Endothelial cell of umbilical vein (primary cell): ENCODE results near the gene DNAJC28. TPM values are rescaled to one million over a fixed set of nuclear protein-coding genes. Genes with fewer than 3 reads are reported as not detected.

Experiments used
- BruUV-seq: library from RNA; stranded (reverse); fragments of 400-500 nt; replicated peaks from 2 replicates; lab custom pipeline; 2021; lab: Mats Ljungman, UMichigan
- CTCF ChIA-PET: fragments of 300-600, 350-600 bp; sonication (Branson Sonifier 250); formaldehyde crosslinking; loops from one replicate; lab custom pipeline; 2021; ENCODE audit warnings: antibody characterized with exemption, inconsistent platforms; lab: Charles Lee
- POLR2A ChIA-PET: fragments of 300-600, 350-600 bp; sonication (Branson Sonifier 250); formaldehyde crosslinking; loops from one replicate; lab custom pipeline; 2021; ENCODE audit warnings: antibody characterized with exemption, inconsistent platforms; lab: Charles Lee
- DNase-seq: peaks from one replicate; pipeline ENCODE4 v3.0.0-alpha.2; 2011; ENCODE audit warnings: low read depth, low spot score
- FAIRE-seq: peaks from 2 replicates; lab custom pipeline; 2011; peaks lifted over from hg19 to GRCh38; lab: Jason Lieb, UNC
- H2AFZ ChIP-seq: 2 replicates; pipeline ENCODE4 v1.6.0; 2012; ENCODE audit warnings: low read depth, low read length, control low read depth, inconsistent platforms
- H3K27ac ChIP-seq: 2 replicates; pipeline ENCODE4 v1.5.1; 2011; ENCODE audit warnings: low read depth, mild to moderate bottlenecking, control low read depth, low read length, moderate library complexity; ENCODE audit not compliant: insufficient read depth
- H3K27me3 ChIP-seq, 2 experiments: 2 replicates each; pipeline versions ENCODE4 v1.6.0 to v1.6.1; 2011; ENCODE audit warnings: low read length in 2 of 2, mixed read lengths in 1 of 2; ENCODE audit not compliant: control insufficient read depth in 2 of 2, insufficient read depth in 2 of 2
- H3K36me3 ChIP-seq, 2 experiments: 2 replicates in 1 of 2; 3 replicates in 1 of 2; pipeline ENCODE4 v1.5.1; 2011; ENCODE audit warnings: low read length in 2 of 2, mild to moderate bottlenecking in 1 of 2, moderate library complexity in 1 of 2; ENCODE audit not compliant: control insufficient read depth in 2 of 2, insufficient read depth in 2 of 2; ENCODE audit errors: extremely low read depth in 1 of 2
- H3K4me1 ChIP-seq: 3 replicates; pipeline ENCODE4 v1.5.1; 2011; ENCODE audit warnings: mild to moderate bottlenecking, low read length; ENCODE audit not compliant: control insufficient read depth, insufficient read depth; ENCODE audit errors: extremely low read depth
- H3K4me2 ChIP-seq: 2 replicates; pipeline ENCODE4 v1.6.1; 2011; ENCODE audit warnings: low read length, control low read depth, mixed read lengths; ENCODE audit not compliant: insufficient read depth
- H3K4me3 ChIP-seq, 3 experiments: fragments of 200-600 bp in 1 of 3; sonication (generic), shearing (Covaris generic) in 1 of 3; replicated peaks in 1 of 3; 2 replicates each; pipeline ENCODE4 v1.5.1; 2011 to 2016; ENCODE audit warnings: control low read depth in 3 of 3, low read length in 3 of 3, mild to moderate bottlenecking in 2 of 3, inconsistent platforms in 1 of 3, low read depth in 1 of 3, moderate library complexity in 1 of 3; ENCODE audit not compliant: insufficient read depth in 1 of 3
- H3K79me2 ChIP-seq: 2 replicates; pipeline ENCODE4 v1.6.0; 2012; ENCODE audit warnings: low read length, inconsistent platforms; ENCODE audit not compliant: control insufficient read depth, insufficient read depth
- H3K9ac ChIP-seq: replicated peaks from 2 replicates; pipeline ENCODE3; 2011; ENCODE audit warnings: low read length, control low read depth; ENCODE audit not compliant: insufficient read depth; ENCODE audit errors: extremely low read depth
- H3K9me1 ChIP-seq: replicated peaks from 3 replicates; pipeline ENCODE4 v1.6.0; 2011; ENCODE audit warnings: mild to moderate bottlenecking, low read length; ENCODE audit not compliant: control insufficient read depth, insufficient read depth; ENCODE audit errors: extremely low read depth
- H3K9me3 ChIP-seq: replicated peaks from 2 replicates; pipeline ENCODE4 v1.5.1; 2012; ENCODE audit warnings: low read length, inconsistent platforms; ENCODE audit not compliant: control insufficient read depth, insufficient read depth
- H4K20me1 ChIP-seq: replicated peaks from 2 replicates; pipeline ENCODE3; 2011; ENCODE audit warnings: mild to moderate bottlenecking, low read length; ENCODE audit not compliant: control insufficient read depth, insufficient read depth; ENCODE audit errors: extremely low read depth
- CTCF ChIP-seq, 2 donors: IDR thresholded peaks; 1 replicate in 1 of 2; 2 replicates in 1 of 2; pipeline ENCODE4 v1.5.1; 2011; ENCODE audit warnings: low read length in 2 of 2, mild to moderate bottlenecking in 2 of 2, moderate library complexity in 2 of 2, control low read depth in 1 of 2, inconsistent platforms in 1 of 2, low read depth in 1 of 2; ENCODE audit not compliant: insufficient read depth in 1 of 2; ENCODE audit errors: extremely low read depth in 1 of 2
- EZH2 ChIP-seq: IDR thresholded peaks from 2 replicates; pipeline ENCODE4 v1.6.1; 2012; ENCODE audit warnings: borderline replicate concordance, low read depth, mild to moderate bottlenecking, moderate library complexity, low read length, inconsistent platforms; ENCODE audit not compliant: severe bottlenecking
- FOS ChIP-seq: IDR thresholded peaks from 2 replicates; pipeline ENCODE4 v1.6.1; 2011; ENCODE audit warnings: mild to moderate bottlenecking, low read length, moderate library complexity, borderline replicate concordance; ENCODE audit not compliant: insufficient read depth
- GATA2 ChIP-seq: IDR thresholded peaks from 2 replicates; pipeline ENCODE4 v1.7.0; 2011; ENCODE audit warnings: low read depth, mild to moderate bottlenecking, moderate library complexity, mixed read lengths, low read length; ENCODE audit not compliant: insufficient read length, insufficient read depth
- JUN ChIP-seq: IDR thresholded peaks from 2 replicates; pipeline ENCODE4 v1.6.1; 2011; ENCODE audit warnings: borderline replicate concordance, low read depth; ENCODE audit not compliant: insufficient read length, insufficient read depth
- MAX ChIP-seq: IDR thresholded peaks from 2 replicates; pipeline ENCODE4 v1.6.1; 2011; ENCODE audit not compliant: insufficient read depth, insufficient read length
- MYC ChIP-seq: IDR thresholded peaks from one replicate; pipeline ENCODE4 v1.6.1; 2011; ENCODE audit warnings: mild to moderate bottlenecking, low read depth, low read length
- POLR2A ChIP-seq: IDR thresholded peaks from 2 replicates; pipeline ENCODE4 v1.6.1; 2012; ENCODE audit warnings: low read depth, mild to moderate bottlenecking, control low read depth, low read length
- POLR2AphosphoS5 ChIP-seq: IDR thresholded peaks from 2 replicates; pipeline ENCODE4 v1.6.1; 2012; ENCODE audit warnings: low read depth, mild to moderate bottlenecking, control low read depth, low read length, moderate library complexity; ENCODE audit not compliant: insufficient read depth
- dilution Hi-C: fragments of 300-500 bp; cut with MboI; formaldehyde crosslinking; loops from one replicate; pipeline ENCODE4 v1.15.0; 2019; ENCODE audit warnings: low sequenced_read_pairs; ENCODE audit not compliant: extremely low pct_ligation_motif_present
- intact Hi-C: fragments of 100-400 bp; cut with micrococcal nuclease; formaldehyde crosslinking; loops from one replicate; pipeline ENCODE4 v1.10.0; 2022
- polyA plus RNA-seq, 4 experiments: library from polyadenylated mRNA; depleted of rRNA in 3 of 4; stranded (reverse) in 3 of 4; unstranded in 1 of 4; fragments of >200 nt; gene quantifications; 2 replicates each; pipeline versions ENCODE4 v1.2.1 to v1.2.3, GENCODE V29; 2011 to 2012; ENCODE audit warnings: missing spikeins in 1 of 4
- total RNA-seq: library from RNA; stranded (reverse); gene quantifications from 2 replicates; pipeline ENCODE4 v1.2.3, GENCODE V29; 2021

DNAJC28 gene
- total and polyA plus RNA-seq, 2 donors (not counting 3 experiments of a cell fraction or from before 2014, with no cell fraction given) = 0.19 to 0.82 TPM

DNA sequence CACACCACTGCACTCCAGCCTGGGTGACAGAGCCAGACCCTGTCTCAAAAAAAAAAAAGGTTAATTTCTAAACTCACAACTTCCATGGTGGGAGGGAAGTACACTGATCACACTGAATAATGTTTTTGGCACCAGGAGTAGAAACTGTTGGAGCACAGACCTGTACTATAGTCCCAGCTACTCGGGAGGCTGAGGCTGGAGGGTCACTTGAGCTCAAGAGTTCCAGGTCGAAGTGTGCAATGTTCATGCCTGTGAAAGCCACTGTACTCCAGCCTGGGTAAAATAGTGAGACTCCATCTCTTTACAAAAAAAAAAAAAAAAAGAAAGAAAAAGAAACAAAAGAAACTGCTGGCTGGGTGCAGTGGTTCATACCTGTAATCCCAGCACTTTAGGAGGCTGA, 47.0 kb downstream of the DNAJC28 start:
- H4K20me1 ChIP-seq = no peaks in the 10 kb centered on the region
- H3K4me3 ChIP-seq = no peak overlapping the region
- dilution Hi-C loops (no loop called here), intact Hi-C loops (no loop called here)
- H3K9me3 ChIP-seq = no peaks in the 10 kb centered on the region
- no peak overlapping the region for H3K9ac ChIP-seq
- FAIRE-seq (no peak), DNase-seq (no peak)
- no peak overlapping the region for H3K4me2 ChIP-seq
- H3K36me3 ChIP-seq = no peaks in the 10 kb centered on the region
- BruUV-seq = no TSS peak
- H2AFZ ChIP-seq = no peak overlapping the region
- H3K79me2 ChIP-seq = no peaks in the 10 kb centered on the region
- POLR2A ChIA-PET = no interaction called here
- no peaks in the 10 kb centered on the region for H3K27me3 ChIP-seq
- H3K4me1 ChIP-seq = no peaks in the 10 kb centered on the region
- TF ChIP-seq CTCF (IDR thresholded peaks at IDR 0.05; ENCODE audit: extremely low read depth in 1 of 2, insufficient read depth in 1 of 2, low read depth in 1 of 2, low read length in 2 of 2) (no peak), JUN (no peak), MYC (no peak), POLR2A (no peak), FOS (no peak), POLR2AphosphoS5 (no peak)
- CTCF ChIA-PET = interaction anchor here (0.6 to 6.7 kb wide), 29 partner anchors 8 to 612 kb away, joined by 3 to 133 read pairs (median 6); partner anchors contain the start of genes IFNAR1 and TMEM50B
- H3K9me1 ChIP-seq = no peaks in the 10 kb centered on the region
- no peak overlapping the region for H3K27ac ChIP-seq

DNA sequence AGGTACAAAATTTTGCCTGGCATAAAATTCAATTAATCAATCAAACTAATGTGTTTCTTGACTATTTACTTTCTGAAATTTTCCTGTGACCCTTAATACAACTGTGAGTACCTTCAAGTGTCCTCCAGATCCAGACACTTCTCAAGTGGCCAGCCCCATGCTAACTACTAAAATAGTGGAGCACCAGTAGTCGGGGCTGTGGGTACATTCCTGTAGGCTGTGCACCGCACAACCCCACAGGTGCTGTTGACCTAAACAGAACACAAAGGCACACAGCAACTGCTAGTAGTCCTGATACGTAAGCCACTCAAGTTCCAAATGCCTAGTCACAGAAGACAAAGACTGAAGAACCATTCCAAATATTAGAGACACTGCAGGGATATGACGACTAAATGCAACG, 48.3 kb downstream of the DNAJC28 start:
- no TSS peak for BruUV-seq
- no peaks in the 10 kb centered on the region for H3K79me2 ChIP-seq
- FAIRE-seq (no peak), DNase-seq (no peak)
- no peaks in the 10 kb centered on the region for H4K20me1 ChIP-seq
- no peak overlapping the region for H3K4me2 ChIP-seq
- ChIA-PET CTCF (interaction anchor here (1.1 to 6.7 kb wide), 3 partner anchors 14 to 245 kb away, joined by 3 to 67 read pairs (median 3); no protein-coding TSS in a partner anchor), POLR2A (no interaction called here)
- TF ChIP-seq MYC (no peak), MAX (no peak), JUN (no peak), FOS (no peak), EZH2 (no peak), POLR2A (no peak), GATA2 (no peak), POLR2AphosphoS5 (no peak), CTCF (IDR thresholded peaks at IDR 0.05; ENCODE audit: extremely low read depth in 1 of 2, insufficient read depth in 1 of 2, low read depth in 1 of 2, low read length in 2 of 2) (no peak)
- H3K4me3 ChIP-seq = no peak overlapping the region
- H3K27me3 ChIP-seq = no peaks in the 10 kb centered on the region
- no peak overlapping the region for H2AFZ ChIP-seq
- intact Hi-C loops = no loop called here
- H3K9me3 ChIP-seq = no peaks in the 10 kb centered on the region
- no peak overlapping the region for H3K9ac ChIP-seq
- no peak overlapping the region for H3K27ac ChIP-seq
- no peaks in the 10 kb centered on the region for H3K4me1 ChIP-seq
- no peaks in the 10 kb centered on the region for H3K36me3 ChIP-seq
- H3K9me1 ChIP-seq = no peaks in the 10 kb centered on the region
- dilution Hi-C loops = no loop called here
